ENCODE measurements around the gene RYR3. TPM values are rescaled to one million over a fixed set of nuclear protein-coding genes. Genes with fewer than 3 reads are reported as not detected.

RYR3 gene
- total and polyA plus RNA-seq, 5 experiments from 2014 or later = 0.17 to 0.22 TPM; not detected in 3

GRCh38 chr15:33398555-33398954, 87.8 kb downstream of the RYR3 start:
- ATAC-seq (no peak), DNase-seq (no peak)
- no peak overlapping the region for H3K27ac Mint-ChIP-seq
- H3K4me1 Mint-ChIP-seq = no peaks in the 10 kb centered on the region
- POLR2A ChIA-PET = no interaction called here
- no peaks in the 10 kb centered on the region for H3K9me3 Mint-ChIP-seq
- H3K27me3 Mint-ChIP-seq = peaks cover 2 to 19% (median 3%) of the 10 kb centered on the region in 5 donors
- H3K36me3 Mint-ChIP-seq = no peaks in the 10 kb centered on the region
- no peak overlapping the region for H3K4me3 Mint-ChIP-seq

- Mint-ChIP-seq H3K4me1 (no peaks in the 10 kb centered on the region), H3K4me3 (no peak overlapping the region), H3K27me3 (peaks cover 2 to 19% (median 3%) of the 10 kb centered on the region in 5 donors), H3K27ac (no peak overlapping the region), H3K9me3 (no peaks in the 10 kb centered on the region), H3K36me3 (no peaks in the 10 kb centered on the region)
- no peak for DNase-seq
- POLR2A ChIA-PET = no interaction called here
- ATAC-seq = no peak
Measured at GRCh38 chr15:33400941-33401340, 90.2 kb downstream of the RYR3 start.

- no peak overlapping the region for H3K27ac Mint-ChIP-seq
- H3K4me1 Mint-ChIP-seq = no peaks in the 10 kb centered on the region
- H3K36me3 Mint-ChIP-seq = no peaks in the 10 kb centered on the region
- POLR2A ChIA-PET = no interaction called here
- DNase-seq (no peak), ATAC-seq (no peak)
- H3K27me3 Mint-ChIP-seq = peaks cover 2 to 19% (median 3%) of the 10 kb centered on the region in 5 donors
- H3K9me3 Mint-ChIP-seq = peaks cover 0 to 3% (median 0%) of the 10 kb centered on the region in 9 donors
- no peak overlapping the region for H3K4me3 Mint-ChIP-seq
Measured at GRCh38 chr15:33402600-33402999, 91.8 kb downstream of the RYR3 start.

- H3K27me3 Mint-ChIP-seq = peaks cover under 1 to 10% (median 3%) of the 10 kb centered on the region in 5 donors
- POLR2A ChIA-PET = no interaction called here
- DNase-seq (no peak), ATAC-seq (no peak)
- no peaks in the 10 kb centered on the region for H3K36me3 Mint-ChIP-seq
- peaks cover 0 to 3% (median 0%) of the 10 kb centered on the region in 9 donors for H3K9me3 Mint-ChIP-seq
- H3K4me1 Mint-ChIP-seq = no peaks in the 10 kb centered on the region
- no peak overlapping the region for H3K27ac Mint-ChIP-seq
- H3K4me3 Mint-ChIP-seq = no peak overlapping the region
Measured at GRCh38 chr15:33405096-33405495, 94.3 kb downstream of the RYR3 start.

GRCh38 chr15:33411596-33412540, 101.1 kb downstream of the RYR3 start:
- Mint-ChIP-seq H3K4me1 (no peaks in the 10 kb centered on the region), H3K4me3 (no peak overlapping the region), H3K27me3 (peaks cover 0 to 4% (median 0%) of the 10 kb centered on the region in 5 donors), H3K36me3 (peaks cover 0 to 6% (median 0%) of the 10 kb centered on the region in 3 donors), H3K27ac (no peak overlapping the region), H3K9me3 (peaks cover 0 to 5% (median 3%) of the 10 kb centered on the region in 9 donors)
- POLR2A ChIA-PET = no interaction called here
- no peak for ATAC-seq
- no peak for DNase-seq

- Mint-ChIP-seq H3K27ac (no peak overlapping the region), H3K9me3 (peaks cover 0 to 3% (median 0%) of the 10 kb centered on the region in 9 donors), H3K36me3 (no peaks in the 10 kb centered on the region), H3K4me3 (no peak overlapping the region), H3K27me3 (peaks cover 13 to 31% (median 20%) of the 10 kb centered on the region in 5 donors), H3K4me1 (no peaks in the 10 kb centered on the region)
- no peak for DNase-seq
- POLR2A ChIA-PET = no interaction called here
- ATAC-seq = no peak
Measured at GRCh38 chr15:33419701-33420100, 108.9 kb downstream of the RYR3 start.

GRCh38 chr15:33424025-33424424, 113.3 kb downstream of the RYR3 start:
- H3K36me3 Mint-ChIP-seq = no peaks in the 10 kb centered on the region

GRCh38 chr15:33425142-33425541, 114.4 kb downstream of the RYR3 start:
- POLR2A ChIA-PET = no interaction called here
- H3K36me3 Mint-ChIP-seq = no peaks in the 10 kb centered on the region

More at GRCh38 chr15:33424025-33424424, 113.3 kb downstream of the RYR3 start:
- DNase-seq (no peak), ATAC-seq (no peak)
- POLR2A ChIA-PET = no interaction called here
- Mint-ChIP-seq H3K4me1 (no peaks in the 10 kb centered on the region), H3K4me3 (no peak overlapping the region), H3K27me3 (peaks cover 3 to 13% (median 5%) of the 10 kb centered on the region in 5 donors), H3K9me3 (peaks cover 0 to 4% (median 0%) of the 10 kb centered on the region in 9 donors), H3K27ac (no peak overlapping the region)

GRCh38 chr15:33430577-33430976, 119.8 kb downstream of the RYR3 start:
- Mint-ChIP-seq H3K4me3 (no peak overlapping the region), H3K4me1 (no peaks in the 10 kb centered on the region), H3K27me3 (peaks cover 0 to 4% (median 0%) of the 10 kb centered on the region in 5 donors), H3K9me3 (peaks cover 0 to 3% (median 0%) of the 10 kb centered on the region in 9 donors), H3K27ac (no peak overlapping the region), H3K36me3 (no peaks in the 10 kb centered on the region)
- DNase-seq (no peak), ATAC-seq (no peak)
- POLR2A ChIA-PET = no interaction called here

More at GRCh38 chr15:33425142-33425541, 114.4 kb downstream of the RYR3 start:
- Mint-ChIP-seq H3K9me3 (peaks cover 0 to 4% (median 0%) of the 10 kb centered on the region in 9 donors), H3K4me1 (no peaks in the 10 kb centered on the region), H3K27ac (no peak overlapping the region), H3K4me3 (no peak overlapping the region), H3K27me3 (peaks cover 3 to 10% (median 6%) of the 10 kb centered on the region in 5 donors)
- no peak for ATAC-seq
- DNase-seq = no peak

- Mint-ChIP-seq H3K9me3 (peaks cover 0 to 2% (median 0%) of the 10 kb centered on the region in 9 donors), H3K27me3 (peaks cover 0 to 13% (median 9%) of the 10 kb centered on the region in 5 donors), H3K4me1 (no peaks in the 10 kb centered on the region), H3K27ac (no peak overlapping the region), H3K36me3 (no peaks in the 10 kb centered on the region), H3K4me3 (no peak overlapping the region)
- ATAC-seq (no peak), DNase-seq (no peak)
- POLR2A ChIA-PET = no interaction called here
Measured at GRCh38 chr15:33433821-33434220, 123.1 kb downstream of the RYR3 start.

GRCh38 chr15:33438396-33438795, 127.6 kb downstream of the RYR3 start:
- no peaks in the 10 kb centered on the region for H3K36me3 Mint-ChIP-seq
- peaks cover 0 to 16% (median 10%) of the 10 kb centered on the region in 5 donors for H3K27me3 Mint-ChIP-seq
- no peak overlapping the region for H3K4me3 Mint-ChIP-seq
- DNase-seq = no peak
- no peak overlapping the region for H3K27ac Mint-ChIP-seq
- no peak for ATAC-seq
- no peaks in the 10 kb centered on the region for H3K4me1 Mint-ChIP-seq
- peaks cover 0 to 2% (median 0%) of the 10 kb centered on the region in 9 donors for H3K9me3 Mint-ChIP-seq
- POLR2A ChIA-PET = no interaction called here

- no peak for ATAC-seq
- no peaks in the 10 kb centered on the region for H3K36me3 Mint-ChIP-seq
- H3K27ac Mint-ChIP-seq = no peak overlapping the region
- H3K4me3 Mint-ChIP-seq = no peak overlapping the region
- DNase-seq = no peak
- no peaks in the 10 kb centered on the region for H3K4me1 Mint-ChIP-seq
- H3K27me3 Mint-ChIP-seq = peaks cover 0 to 30% (median 17%) of the 10 kb centered on the region in 5 donors
- H3K9me3 Mint-ChIP-seq = peaks cover 0 to 5% (median 0%) of the 10 kb centered on the region in 9 donors
- POLR2A ChIA-PET = no interaction called here
Measured at GRCh38 chr15:33440900-33441299, 130.1 kb downstream of the RYR3 start.

GRCh38 chr15:33442449-33442848, 131.7 kb downstream of the RYR3 start:
- no peak for ATAC-seq
- no peak overlapping the region for H3K4me3 Mint-ChIP-seq
- POLR2A ChIA-PET = no interaction called here
- no peak for DNase-seq
- peaks cover 0 to 30% (median 24%) of the 10 kb centered on the region in 5 donors for H3K27me3 Mint-ChIP-seq
- no peaks in the 10 kb centered on the region for H3K36me3 Mint-ChIP-seq
- H3K27ac Mint-ChIP-seq = no peak overlapping the region
- H3K9me3 Mint-ChIP-seq = peaks cover 0 to 3% (median 0%) of the 10 kb centered on the region in 9 donors
- H3K4me1 Mint-ChIP-seq = peaks cover 0 to 2% (median 0%) of the 10 kb centered on the region in 4 donors
